HG03060 (cell line): ENCODE results near the gene PGRMC1.
"Not testable (repeated sequence)": the region's sequence is repeated elsewhere in the genome, so short reads cannot be mapped to it uniquely, and the experiment has no call there.

Experiments used
- ATAC-seq: cut with Tn5 transposase; IDR thresholded peaks from one replicate; pipeline ENCODE4 v1.9.1; 2021; ENCODE audit warnings: low read depth, moderate number of reproducible peaks; ENCODE audit not compliant: unreplicated experiment

PGRMC1 gene

GRCh38 chrX:119230850-119231249, 5.2 kb upstream of the PGRMC1 start:
- no peak for ATAC-seq

DNA sequence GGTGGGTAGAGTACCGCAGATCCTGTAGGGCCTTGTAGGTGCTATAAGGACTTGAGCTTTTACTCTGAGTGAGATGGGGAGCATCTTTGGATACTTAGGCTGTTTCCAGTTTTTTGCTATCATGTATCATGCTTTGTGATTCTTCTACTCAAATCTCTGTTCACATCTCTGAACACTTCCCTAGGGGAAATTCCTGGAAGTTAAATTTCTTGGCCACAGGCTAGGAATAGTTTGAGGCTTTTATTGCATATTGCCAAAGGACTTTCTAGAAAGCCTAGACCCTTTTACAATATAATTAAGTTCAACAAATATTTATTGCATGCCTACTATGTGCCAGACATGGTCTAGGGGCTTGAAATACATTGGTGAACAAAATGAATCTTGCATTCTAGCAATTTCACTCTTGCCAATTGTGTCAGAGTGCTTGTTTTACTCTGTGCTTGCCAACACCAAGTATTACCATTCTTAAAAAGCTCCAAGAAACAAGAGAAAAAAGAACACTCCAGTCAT, 4.1 kb upstream of the PGRMC1 start:
- ATAC-seq = no peak

DNA sequence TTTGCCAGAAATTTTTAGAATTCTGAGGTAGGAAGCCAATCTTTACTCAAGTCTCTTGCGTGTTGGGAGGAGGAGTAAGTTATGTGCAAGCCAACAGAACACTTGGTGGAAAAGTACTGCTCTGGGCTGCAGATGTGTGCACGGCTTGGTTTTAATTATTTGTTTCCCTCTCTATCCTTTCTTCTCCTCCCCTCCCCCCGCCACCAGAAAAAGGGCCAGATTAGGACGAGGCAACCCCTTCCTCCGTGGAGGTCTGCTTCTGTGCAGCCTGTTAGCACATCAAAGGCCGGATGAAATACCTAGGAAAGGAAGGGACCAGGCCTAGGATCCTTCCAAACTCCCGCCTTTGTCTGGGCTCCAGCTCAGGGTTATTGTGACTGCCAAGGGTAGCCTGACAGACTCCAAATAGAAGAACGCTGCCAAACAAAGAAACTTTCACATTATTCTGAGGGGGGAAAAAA, 1.0 kb upstream of the PGRMC1 start:
- ATAC-seq = no peak

DNA sequence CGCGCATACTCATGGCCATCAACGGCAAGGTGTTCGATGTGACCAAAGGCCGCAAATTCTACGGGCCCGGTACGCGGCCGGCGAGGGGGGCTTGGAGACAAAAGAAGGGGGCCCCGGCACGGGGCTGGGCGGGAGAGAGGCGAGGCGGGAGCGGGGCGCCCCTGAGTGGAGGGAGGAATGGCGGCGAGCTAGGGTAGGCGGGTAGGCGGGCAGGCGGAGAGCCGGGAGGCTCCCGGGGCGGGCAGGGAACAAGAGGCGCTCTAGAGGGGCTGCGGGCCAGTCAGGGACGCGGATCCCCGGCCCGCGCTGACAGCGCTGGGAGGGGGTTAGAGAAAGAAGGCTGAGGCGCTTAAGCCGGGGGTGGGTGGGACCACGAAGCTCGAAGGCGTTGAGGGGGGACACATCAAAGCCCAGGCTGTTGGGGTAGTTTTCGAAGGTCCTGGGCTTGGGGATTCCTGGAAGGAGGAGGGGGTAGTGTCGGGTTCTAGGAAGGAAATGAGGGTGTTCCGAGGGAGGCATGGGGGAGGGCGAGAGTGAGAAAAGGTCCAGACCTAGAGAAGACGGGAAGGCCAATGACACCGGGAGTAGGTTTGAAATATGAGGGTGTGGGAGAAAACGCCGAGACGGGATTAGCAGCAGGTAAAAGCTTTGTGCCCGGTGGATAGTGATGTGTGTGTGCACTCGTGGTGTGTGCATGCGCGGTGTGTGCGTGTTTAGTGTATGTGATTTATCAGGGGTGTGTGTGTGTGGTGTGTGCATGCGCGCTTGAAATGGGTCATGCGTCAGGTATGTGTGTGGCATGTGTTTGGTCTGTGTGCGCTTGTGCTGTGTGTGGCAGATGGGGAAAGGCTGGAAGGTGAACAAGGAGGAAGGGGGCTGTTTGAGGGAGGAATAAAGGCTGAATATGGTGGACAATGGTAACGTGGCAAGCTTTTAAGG, 807 bp downstream of the PGRMC1 start:
- ATAC-seq = no peak

GRCh38 chrX:119237562-119237942, 1.5 kb downstream of the PGRMC1 start:
- no peak for ATAC-seq

- ATAC-seq = no peak
Observed at GRCh38 chrX:119238557-119238956, 2.5 kb downstream of the PGRMC1 start.

DNA sequence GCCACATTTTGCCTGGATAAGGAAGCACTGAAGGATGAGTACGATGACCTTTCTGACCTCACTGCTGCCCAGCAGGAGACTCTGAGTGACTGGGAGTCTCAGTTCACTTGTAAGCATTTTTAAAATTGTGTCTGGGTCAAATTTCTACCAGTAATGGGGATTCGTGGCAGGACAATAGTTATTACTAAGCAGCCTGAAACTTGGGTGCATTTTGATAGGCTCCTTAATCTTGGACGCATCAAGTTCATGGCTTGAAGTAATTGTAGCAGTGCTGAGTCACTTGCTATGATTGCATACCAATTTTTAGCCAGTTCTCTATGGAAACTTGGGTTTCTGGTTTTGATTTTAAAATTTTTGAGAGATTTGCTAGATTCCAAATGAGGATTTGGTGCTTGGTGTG, 4.3 kb downstream of the PGRMC1 start:
- ATAC-seq = no peak

DNA sequence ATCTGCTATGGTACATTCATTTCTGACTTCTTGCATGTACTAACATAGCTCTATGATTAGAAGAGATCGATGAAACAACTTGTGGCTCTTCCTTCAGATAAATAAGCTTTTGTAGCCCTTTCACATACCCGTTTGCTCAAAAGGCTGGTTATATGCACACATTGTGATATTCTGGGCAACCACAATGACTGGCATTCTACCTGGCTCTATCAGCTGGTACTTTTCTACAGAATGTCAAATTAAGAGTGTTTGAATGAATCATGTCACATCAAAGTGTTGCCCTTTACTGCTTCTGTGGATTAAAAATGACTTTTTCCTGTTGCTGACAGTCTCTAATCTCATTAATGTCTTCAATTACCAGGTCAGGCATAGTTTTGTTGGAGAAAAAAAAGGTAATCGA, 11.6 kb downstream of the PGRMC1 start:
- no peak for ATAC-seq

DNA sequence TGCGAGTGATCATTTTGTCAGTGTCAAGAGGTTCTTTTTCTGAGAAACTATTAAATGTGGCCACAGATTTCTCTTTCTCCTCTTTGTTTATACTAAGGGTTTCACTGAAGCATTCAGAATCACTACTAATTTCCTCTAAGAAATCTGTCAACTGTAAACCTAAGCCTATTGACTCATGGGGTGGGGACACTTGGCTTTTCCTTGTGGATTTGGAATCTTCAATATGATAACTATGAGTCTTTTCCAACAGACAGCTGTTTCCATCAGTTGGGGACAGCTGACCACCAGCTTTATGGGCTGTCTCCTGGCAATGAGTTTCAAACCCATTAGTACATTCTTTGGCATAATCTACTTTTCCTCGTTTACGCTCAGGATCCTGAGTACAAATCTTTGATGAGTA, 13.8 kb downstream of the PGRMC1 start:
- ATAC-seq = no peak

- no peak for ATAC-seq
Observed at GRCh38 chrX:119251386-119251785, 15.3 kb downstream of the PGRMC1 start.

DNA sequence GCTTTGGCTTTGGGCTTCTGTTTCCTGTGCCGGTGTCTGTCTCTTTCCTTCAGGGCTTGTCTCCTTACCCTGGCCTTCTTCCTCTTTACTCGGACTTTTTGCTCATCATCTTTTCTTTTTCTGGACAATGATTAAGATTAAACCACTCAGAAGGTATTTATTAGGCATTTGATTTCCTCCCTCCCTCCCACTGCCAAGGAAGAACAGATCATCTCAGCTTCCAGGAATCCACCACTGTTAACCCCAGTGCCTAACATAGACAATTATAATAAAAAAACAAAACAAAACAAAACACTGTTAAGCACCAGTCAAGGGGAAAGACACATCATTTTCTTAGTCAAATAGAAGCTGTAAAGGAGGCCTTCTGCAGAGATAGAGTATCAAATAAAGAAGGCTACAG, 16.6 kb downstream of the PGRMC1 start:
- ATAC-seq = no peak

DNA sequence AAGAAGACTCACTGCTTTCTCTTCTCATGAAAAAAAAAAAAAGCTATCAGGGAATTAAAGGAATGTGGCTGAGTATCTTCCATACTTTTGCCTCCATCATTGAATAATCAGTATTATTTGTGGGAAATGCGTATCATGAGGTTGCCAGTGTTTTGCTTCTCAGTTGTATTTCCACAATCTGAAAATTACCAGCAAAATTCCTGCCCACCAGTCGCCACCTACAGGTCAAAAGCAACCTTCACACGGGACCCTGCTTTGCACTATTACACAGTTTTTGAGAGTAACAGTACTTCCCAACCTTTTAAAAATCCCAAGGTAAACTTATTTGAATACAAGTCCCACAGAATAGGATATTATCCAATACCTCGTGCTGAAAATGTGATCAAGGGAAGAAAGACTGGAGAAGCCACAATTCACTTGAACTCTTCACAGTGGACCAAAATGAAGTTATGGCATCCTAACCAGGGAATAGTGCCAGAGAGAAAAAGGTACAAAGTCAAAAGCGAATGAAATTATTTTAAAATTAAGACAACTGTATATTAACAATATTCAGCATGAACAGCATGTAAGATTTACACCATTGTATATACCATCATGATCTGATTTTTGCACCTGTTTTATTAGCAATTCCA, 30.4 kb downstream of the PGRMC1 start:
- no peak for ATAC-seq

DNA sequence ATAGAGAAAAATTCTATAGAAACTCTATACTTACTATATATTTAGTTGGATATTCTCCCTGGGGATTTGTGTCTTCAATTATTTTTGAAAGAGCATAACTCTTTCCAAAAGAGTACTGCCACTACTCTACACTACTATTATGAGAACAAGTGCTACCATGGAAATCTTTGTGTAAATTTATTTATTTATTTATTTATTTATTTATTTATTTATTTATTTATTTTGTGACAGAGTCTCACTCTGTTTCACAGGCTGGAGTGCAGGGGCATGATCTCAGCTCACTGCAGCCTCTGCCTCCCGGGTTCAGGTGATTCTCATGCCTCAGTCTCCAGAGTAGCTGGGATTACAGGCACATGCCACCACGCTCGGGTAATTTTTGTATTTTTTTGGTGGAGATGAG, 31.0 kb downstream of the PGRMC1 start:
- not testable (repeated sequence) for ATAC-seq

GRCh38 chrX:119272882-119273419, 36.9 kb downstream of the PGRMC1 start:
- ATAC-seq = no peak

- ATAC-seq = no peak
Observed at GRCh38 chrX:119273420-119274192, 37.5 kb downstream of the PGRMC1 start.

- not testable (repeated sequence) for ATAC-seq
Observed at GRCh38 chrX:119282347-119282746, 46.3 kb downstream of the PGRMC1 start.

DNA sequence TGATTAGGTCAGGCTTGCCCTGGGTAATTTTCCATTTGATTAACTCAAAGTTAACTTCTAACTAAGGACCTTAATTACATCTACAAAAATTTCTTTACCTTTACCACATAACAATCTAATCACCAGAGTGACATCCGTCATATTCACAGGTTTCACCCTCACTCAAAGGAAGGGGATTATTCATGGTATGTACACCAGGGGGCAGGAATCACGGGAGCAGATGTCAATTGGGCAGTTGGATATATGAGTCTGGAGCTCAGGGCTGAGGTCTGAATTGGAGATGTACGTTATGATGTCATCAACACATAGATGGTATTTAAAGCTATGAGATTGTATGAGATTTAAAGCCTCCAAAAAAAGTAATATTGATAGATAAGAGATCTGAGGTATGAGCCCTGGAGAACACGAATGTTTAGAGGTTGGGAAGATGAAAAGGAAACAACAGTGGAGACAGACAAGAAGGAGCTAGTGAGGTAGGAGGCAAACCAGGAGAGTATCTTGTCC, 52.9 kb downstream of the PGRMC1 start:
- no peak for ATAC-seq

- no peak for ATAC-seq
Observed at GRCh38 chrX:119290476-119290875, 54.4 kb downstream of the PGRMC1 start.

GRCh38 chrX:119291246-119291645, 55.2 kb downstream of the PGRMC1 start:
- not testable (repeated sequence) for ATAC-seq

DNA sequence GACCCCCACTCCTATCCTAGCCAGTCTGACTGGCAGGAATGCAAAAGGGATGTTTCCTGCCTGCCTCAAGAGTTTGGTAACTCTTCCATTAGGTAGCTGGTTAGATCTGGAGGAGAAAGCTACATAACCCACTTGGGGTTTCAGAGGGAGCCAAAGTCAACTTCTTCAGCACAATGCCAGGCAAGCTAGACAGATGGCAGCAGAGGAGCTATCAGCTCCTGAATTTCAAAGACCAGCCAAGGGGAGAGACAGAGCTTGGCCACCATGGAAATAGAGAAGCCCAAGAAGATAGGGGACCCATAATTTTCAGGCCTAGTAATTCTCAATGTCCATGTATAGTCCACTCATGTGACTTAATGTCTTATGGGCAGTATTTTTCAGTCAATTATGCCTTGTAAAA, 56.4 kb downstream of the PGRMC1 start:
- no peak for ATAC-seq
